ENCODE measurements around the gene MUC5AC. TPM values are rescaled to one million over a fixed set of nuclear protein-coding genes. Genes with fewer than 3 reads are reported as not detected.

Gene MUC5AC
- total RNA-seq, 6 experiments from 2014 or later: not detected

- no peak overlapping the region for H3K4me3 Mint-ChIP-seq
- no peak for DNase-seq
- no peaks in the 10 kb centered on the region for H3K4me1 Mint-ChIP-seq (ENCODE audit: low read depth)
- H3K27ac Mint-ChIP-seq: no peak overlapping the region
- H3K9me3 Mint-ChIP-seq: no peaks in the 10 kb centered on the region
- H3K27me3 Mint-ChIP-seq (ENCODE audit: insufficient read depth): no peaks in the 10 kb centered on the region; the same call in 1 of the 2 replicates
- TF ChIP-seq CTCF (IDR thresholded peaks at IDR 0.05): no peak
- H3K36me3 Mint-ChIP-seq (ENCODE audit: low read depth): no peaks in the 10 kb centered on the region
Measured at GRCh38 chr11:1231396-1232020, 73.8 kb downstream of the MUC5AC start.

GRCh38 chr11:1232021-1232882 lies 74.5 kb downstream of the MUC5AC start:
- Mint-ChIP-seq H3K4me3 (no peak overlapping the region), H3K9me3 (no peaks in the 10 kb centered on the region), H3K36me3 (ENCODE audit: low read depth) (no peaks in the 10 kb centered on the region), H3K4me1 (ENCODE audit: low read depth) (no peaks in the 10 kb centered on the region), H3K27me3 (ENCODE audit: insufficient read depth) (no peaks in the 10 kb centered on the region; the same call in 1 of the 2 replicates), H3K27ac (no peak overlapping the region)
- no peak for TF ChIP-seq CTCF (IDR thresholded peaks at IDR 0.05)
- DNase-seq: no peak

DNA sequence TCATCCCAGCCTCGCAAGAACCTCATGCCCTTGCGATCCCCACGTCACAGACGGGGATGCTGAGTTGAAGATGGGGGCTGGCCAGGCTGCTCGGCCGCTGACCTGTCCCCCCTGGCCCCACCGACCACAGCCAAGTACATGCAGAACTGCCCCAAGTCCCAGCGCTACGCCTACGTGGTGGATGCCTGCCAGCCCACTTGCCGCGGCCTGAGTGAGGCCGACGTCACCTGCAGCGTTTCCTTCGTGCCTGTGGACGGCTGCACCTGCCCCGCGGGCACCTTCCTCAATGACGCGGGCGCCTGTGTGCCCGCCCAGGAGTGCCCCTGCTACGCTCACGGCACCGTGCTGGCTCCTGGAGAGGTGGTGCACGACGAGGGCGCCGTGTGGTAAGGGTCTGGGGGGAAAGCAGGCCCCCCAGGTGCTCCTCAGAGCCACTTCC lies 75.1 kb downstream of the MUC5AC start:
- no peak for DNase-seq
- no peak for TF ChIP-seq CTCF (IDR thresholded peaks at IDR 0.05)
- H3K4me1 Mint-ChIP-seq (ENCODE audit: low read depth): no peaks in the 10 kb centered on the region
- no peak overlapping the region for H3K27ac Mint-ChIP-seq
- no peaks in the 10 kb centered on the region for H3K36me3 Mint-ChIP-seq (ENCODE audit: low read depth)
- H3K9me3 Mint-ChIP-seq: no peaks in the 10 kb centered on the region
- H3K4me3 Mint-ChIP-seq: no peak overlapping the region
- H3K27me3 Mint-ChIP-seq (ENCODE audit: insufficient read depth): no peaks in the 10 kb centered on the region; the same call in 1 of the 2 replicates

DNA sequence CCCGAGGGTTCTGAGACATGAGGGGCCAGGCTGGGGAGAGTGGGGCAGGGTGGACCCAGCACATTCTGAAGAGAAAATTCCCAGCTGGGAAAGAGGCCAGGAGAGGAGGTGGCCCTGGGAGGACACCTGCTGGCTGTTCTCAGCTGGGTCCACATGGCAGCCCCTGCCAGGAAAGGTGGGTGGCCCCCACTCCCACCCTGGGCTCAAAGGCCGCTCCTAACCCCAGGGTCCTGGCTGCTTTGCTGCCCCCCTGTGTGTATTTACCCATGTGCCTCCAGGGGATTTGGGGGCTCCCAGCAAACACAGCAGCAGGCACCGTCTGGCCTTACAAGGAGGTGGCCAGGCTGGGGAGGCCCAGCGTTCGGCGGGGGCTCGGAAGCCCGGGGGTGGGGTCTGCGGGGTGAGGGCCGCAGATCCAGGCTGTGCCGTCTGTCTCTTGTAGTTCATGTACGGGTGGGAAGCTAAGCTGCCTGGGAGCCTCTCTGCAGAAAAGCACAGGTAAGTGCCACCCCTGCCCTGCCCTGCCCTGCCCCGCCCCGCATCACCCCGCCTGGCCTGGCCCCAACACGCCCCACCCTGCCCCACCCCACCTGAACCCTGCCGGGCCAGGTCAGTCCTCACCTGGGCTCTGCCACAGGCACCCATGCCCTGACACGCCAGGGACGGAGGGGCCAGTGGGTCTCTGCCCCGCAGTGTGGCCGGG lies 75.7 kb downstream of the MUC5AC start:
- no peak overlapping the region for H3K4me3 Mint-ChIP-seq
- no peak for DNase-seq
- H3K36me3 Mint-ChIP-seq (ENCODE audit: low read depth): no peaks in the 10 kb centered on the region
- H3K9me3 Mint-ChIP-seq: no peaks in the 10 kb centered on the region
- peaks cover 1% of the 10 kb centered on the region for H3K27me3 Mint-ChIP-seq (ENCODE audit: insufficient read depth)
- H3K4me1 Mint-ChIP-seq (ENCODE audit: low read depth): no peaks in the 10 kb centered on the region
- no peak for TF ChIP-seq CTCF (IDR thresholded peaks at IDR 0.05)
- H3K27ac Mint-ChIP-seq: no peak overlapping the region

DNA sequence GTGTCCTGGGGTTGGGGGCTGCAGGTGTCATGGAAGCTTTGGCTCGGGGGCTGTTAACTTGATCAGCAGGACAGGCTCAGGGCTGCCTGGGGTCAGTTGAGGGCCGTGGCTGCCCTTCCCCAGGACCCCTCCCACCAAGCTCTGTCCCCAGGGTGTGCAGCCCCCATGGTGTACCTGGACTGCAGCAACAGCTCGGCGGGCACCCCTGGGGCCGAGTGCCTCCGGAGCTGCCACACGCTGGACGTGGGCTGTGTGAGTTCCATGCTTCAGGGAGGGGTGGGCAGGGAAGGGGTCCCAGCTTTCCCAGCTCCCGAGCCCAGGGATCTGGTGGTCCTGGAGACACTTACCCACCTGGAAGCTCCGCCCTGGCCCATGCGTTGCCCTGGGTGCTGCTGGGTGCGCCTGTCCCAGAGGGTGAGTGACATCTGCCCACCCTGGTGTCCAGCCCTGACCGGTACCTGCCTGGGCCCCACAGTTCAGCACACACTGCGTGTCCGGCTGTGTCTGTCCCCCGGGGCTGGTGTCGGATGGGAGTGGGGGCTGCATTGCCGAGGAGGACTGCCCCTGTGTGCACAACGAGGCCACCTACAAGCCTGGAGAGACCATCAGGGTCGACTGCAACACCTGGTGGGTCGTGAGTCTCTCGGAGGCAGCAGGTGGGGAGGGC lies 76.4 kb downstream of the MUC5AC start:
- Mint-ChIP-seq H3K4me3 (no peak overlapping the region), H3K9me3 (no peaks in the 10 kb centered on the region), H3K36me3 (ENCODE audit: low read depth) (no peaks in the 10 kb centered on the region), H3K27me3 (ENCODE audit: insufficient read depth) (peaks cover 1% of the 10 kb centered on the region), H3K4me1 (ENCODE audit: low read depth) (no peaks in the 10 kb centered on the region), H3K27ac (no peak overlapping the region)
- no peak for TF ChIP-seq CTCF (IDR thresholded peaks at IDR 0.05)
- DNase-seq: no peak

All from HFFc6 (cell line).